Hair follicular keratinocyte (primary cell): ENCODE measurements around the gene SPRR1A. TPM values are rescaled to one million over a fixed set of nuclear protein-coding genes. Genes with fewer than 3 reads are reported as not detected.

Experiments used
- total RNA-seq: library from RNA; depleted of rRNA; stranded (reverse); fragments of >200 nt; gene quantifications from 2 replicates; pipeline ENCODE4 v1.2.3, GENCODE V29; 2015

Gene SPRR1A, protein sequence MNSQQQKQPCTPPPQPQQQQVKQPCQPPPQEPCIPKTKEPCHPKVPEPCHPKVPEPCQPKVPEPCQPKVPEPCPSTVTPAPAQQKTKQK
- total RNA-seq, result not detected in 2 replicates

GRCh38 chr1:152983743-152984142 lies at the start of gene SPRR1A:
Gene SPRR1A (plus strand): TSS chr1:152984081. CDS start chr1:152985231, 1,150 bp downstream.

DNA sequence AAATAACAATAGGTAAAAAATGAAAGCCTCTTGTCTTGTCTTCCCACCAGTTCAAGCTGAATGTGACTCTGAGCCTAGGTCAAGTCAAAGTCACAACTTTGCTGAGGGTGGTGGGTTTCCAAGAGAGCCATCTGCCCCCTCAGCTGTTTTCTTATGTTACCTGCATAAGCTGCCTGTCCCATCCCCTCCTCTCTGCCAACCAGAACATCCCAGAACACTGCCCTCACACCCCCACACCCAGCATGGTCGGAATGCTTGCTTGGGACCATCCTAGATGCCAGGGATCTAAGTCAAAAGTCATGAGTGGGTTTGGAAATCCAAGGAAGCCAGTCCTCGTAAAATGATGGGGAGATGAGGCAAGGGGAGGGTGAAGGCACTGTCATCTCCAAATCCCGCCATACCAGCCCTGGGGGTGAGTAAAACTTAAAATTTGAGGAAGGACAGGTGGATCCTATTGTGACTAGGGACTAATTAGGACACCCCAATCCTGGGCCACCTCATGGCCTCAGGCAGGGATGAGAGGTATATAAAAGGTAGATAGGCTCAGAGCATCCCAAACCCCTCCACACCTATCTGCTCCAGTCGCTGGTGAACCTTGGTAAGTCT lies 37.1 kb upstream of the SPRR1A start, which contains the start of gene SPRR5:
Gene SPRR5, plus strand, starts transcription at position 556 of the 606 bp plus-strand sequence. CDS start 1,349 bp downstream, outside the sequence.

DNA sequence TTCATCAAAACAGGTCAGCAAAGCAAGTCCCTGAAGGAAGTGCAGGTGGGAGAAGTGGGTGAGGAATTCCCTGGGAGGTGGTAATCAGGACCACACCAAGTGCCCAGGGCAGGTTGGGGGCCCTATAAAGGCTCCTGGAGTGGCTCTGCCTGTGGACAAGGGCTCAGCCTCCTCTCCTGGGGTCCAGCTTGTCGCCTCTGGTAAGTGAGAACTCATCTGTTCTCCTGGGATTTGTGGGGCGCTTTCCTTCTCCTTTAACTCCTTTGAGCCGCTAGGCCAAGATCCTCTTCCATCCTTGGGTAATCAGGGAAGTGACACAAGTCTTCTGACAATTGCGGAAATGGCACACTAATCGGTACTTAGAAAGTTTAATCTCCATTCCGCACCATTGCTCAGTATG lies 13.4 kb upstream of the SPRR1A start, which contains the start of gene SPRR4:
Gene SPRR4, plus strand, starts transcription at position 154 of the 400 bp plus-strand sequence. CDS start 1,243 bp downstream, outside the sequence.

GRCh38 chr1:153001382-153001781 lies 17.5 kb downstream of the SPRR1A start, which contains the start of gene SPRR3:
Gene SPRR3 (plus strand): TSS chr1:153001749. CDS start chr1:153003021, 1,272 bp downstream.

GRCh38 chr1:153030895-153031294 lies 47.0 kb downstream of the SPRR1A start, which contains the start of gene SPRR1B:
Gene SPRR1B (plus strand): TSS chr1:153031203. CDS start chr1:153032346, 1,143 bp downstream.

Other genes with a start within 250 kb of the SPRR1A start
- gene KPRP, start 226.1 kb upstream of the SPRR1A start, total RNA-seq, result 0.04 TPM in 1 of 2 replicates, not detected in the other
- not detected in 2 replicates for gene LCE1F, start 208.9 kb upstream of the SPRR1A start, total RNA-seq
- 0.91 TPM in 1 of 2 replicates, not detected in the other for gene LCE1E, start 197.8 kb upstream of the SPRR1A start, total RNA-seq
- not detected in 2 replicates for gene LCE1D, start 187.4 kb upstream of the SPRR1A start, total RNA-seq
- gene LCE1C, start 177.4 kb upstream of the SPRR1A start, total RNA-seq, result 1.1 and 9.9 TPM in 2 replicates
- gene LCE1B, start 172.1 kb upstream of the SPRR1A start, total RNA-seq, result 0.11 TPM in 1 of 2 replicates, not detected in the other
- 2.9 TPM in 1 of 2 replicates, not detected in the other for gene LCE1A, start 156.6 kb upstream of the SPRR1A start, total RNA-seq
- gene LCE6A, start 141.2 kb upstream of the SPRR1A start, total RNA-seq, result not detected in 2 replicates
- not detected in 2 replicates for gene LCE7A, start 124.1 kb upstream of the SPRR1A start, total RNA-seq
- gene SMCP, start 105.8 kb upstream of the SPRR1A start, total RNA-seq, result not detected in 2 replicates
- 5.2 and 10.2 TPM in 2 replicates for gene IVL, start 75.5 kb upstream of the SPRR1A start, total RNA-seq
- 0.31 TPM in 1 of 2 replicates, not detected in the other for gene SPRR5, start 36.9 kb upstream of the SPRR1A start, total RNA-seq
- not detected in 2 replicates for gene SPRR4, start 13.4 kb upstream of the SPRR1A start, total RNA-seq
- gene SPRR3, start 17.7 kb downstream of the SPRR1A start, total RNA-seq, result 0.61 and 0.70 TPM in 2 replicates
- 31.1 and 43.3 TPM in 2 replicates for gene SPRR1B, start 47.1 kb downstream of the SPRR1A start, total RNA-seq
- 1.1 and 1.2 TPM in 2 replicates for gene SPRR2D, start 57.0 kb downstream of the SPRR1A start, total RNA-seq
- 0.39 and 0.87 TPM in 2 replicates for gene SPRR2A, start 73.4 kb downstream of the SPRR1A start, total RNA-seq
- not detected in 2 replicates for gene SPRR2B, start 87.5 kb downstream of the SPRR1A start, total RNA-seq
- gene SPRR2E, start 110.4 kb downstream of the SPRR1A start, total RNA-seq, result 1.1 TPM in 1 of 2 replicates, not detected in the other
- gene SPRR2F, start 129.4 kb downstream of the SPRR1A start, total RNA-seq, result not detected in 2 replicates
- not detected in 2 replicates for gene SPRR2G, start 166.8 kb downstream of the SPRR1A start, total RNA-seq
- gene LELP1, start 219.3 kb downstream of the SPRR1A start, total RNA-seq, result not detected in 2 replicates
- gene PRR9, start 233.5 kb downstream of the SPRR1A start, total RNA-seq, result not detected in 2 replicates